ENCODE data around the gene RIMBP2.

RIMBP2 gene

DNA sequence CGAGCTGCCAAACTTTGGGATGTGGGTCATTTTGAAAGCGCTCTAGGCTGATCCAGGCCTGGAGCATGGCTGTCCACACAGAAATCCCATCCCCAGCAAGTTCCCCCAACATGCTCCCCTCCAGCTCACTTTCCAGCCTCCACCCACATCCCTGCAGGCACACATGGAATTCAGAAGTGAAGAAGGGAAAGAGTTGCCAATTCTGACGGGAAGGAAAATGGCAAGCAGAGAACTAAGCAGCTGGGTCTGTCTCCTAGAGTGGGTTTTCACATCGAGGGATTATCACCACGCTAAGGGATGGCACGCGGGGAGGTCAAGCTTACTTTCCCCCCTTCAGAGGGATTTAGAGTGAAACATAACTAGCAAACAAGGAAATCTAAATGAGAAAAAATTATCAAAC is 142.3 kb downstream of the RIMBP2 start:
- no peak overlapping the region for H3K9ac ChIP-seq (ENCODE audit: low read depth, low read length)
- H3K4me1 ChIP-seq (ENCODE audit: insufficient read depth, low read length): peaks cover 37% of the 10 kb centered on the region
- no peaks in the 10 kb centered on the region for H4K20me1 ChIP-seq (ENCODE audit: insufficient read depth, low read length)
- DNase-seq (no peak), ATAC-seq (ENCODE audit: insufficient read depth, low read depth) (no peak)
- H3K4me2 ChIP-seq (ENCODE audit: insufficient read depth, low read length): no peak overlapping the region
- no peaks in the 10 kb centered on the region for H3K9me3 ChIP-seq (ENCODE audit: insufficient read depth, low read length, severe bottlenecking)
- H3K36me3 ChIP-seq (ENCODE audit: insufficient read depth, low read length): no peaks in the 10 kb centered on the region
- H2AFZ ChIP-seq (ENCODE audit: low read depth, low read length): no peak overlapping the region
- peak overlapping the region; percentile 52 for H3K27ac ChIP-seq (ENCODE audit: low read length)
- no peak overlapping the region for H3K4me3 ChIP-seq (ENCODE audit: low read depth in 1 of 2, low read length in 2 of 2)
- H3K27me3 ChIP-seq (ENCODE audit: insufficient read depth, low read length, poor library complexity): no peaks in the 10 kb centered on the region
- TF ChIP-seq EZH2 (IDR thresholded peaks at IDR 0.05; ENCODE audit: borderline replicate concordance, low read depth, low read length, severe bottlenecking): no peak
- TF ChIP-seq, protein P1, sequence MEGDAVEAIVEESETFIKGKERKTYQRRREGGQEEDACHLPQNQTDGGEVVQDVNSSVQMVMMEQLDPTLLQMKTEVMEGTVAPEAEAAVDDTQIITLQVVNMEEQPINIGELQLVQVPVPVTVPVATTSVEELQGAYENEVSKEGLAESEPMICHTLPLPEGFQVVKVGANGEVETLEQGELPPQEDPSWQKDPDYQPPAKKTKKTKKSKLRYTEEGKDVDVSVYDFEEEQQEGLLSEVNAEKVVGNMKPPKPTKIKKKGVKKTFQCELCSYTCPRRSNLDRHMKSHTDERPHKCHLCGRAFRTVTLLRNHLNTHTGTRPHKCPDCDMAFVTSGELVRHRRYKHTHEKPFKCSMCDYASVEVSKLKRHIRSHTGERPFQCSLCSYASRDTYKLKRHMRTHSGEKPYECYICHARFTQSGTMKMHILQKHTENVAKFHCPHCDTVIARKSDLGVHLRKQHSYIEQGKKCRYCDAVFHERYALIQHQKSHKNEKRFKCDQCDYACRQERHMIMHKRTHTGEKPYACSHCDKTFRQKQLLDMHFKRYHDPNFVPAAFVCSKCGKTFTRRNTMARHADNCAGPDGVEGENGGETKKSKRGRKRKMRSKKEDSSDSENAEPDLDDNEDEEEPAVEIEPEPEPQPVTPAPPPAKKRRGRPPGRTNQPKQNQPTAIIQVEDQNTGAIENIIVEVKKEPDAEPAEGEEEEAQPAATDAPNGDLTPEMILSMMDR (IDR thresholded peaks at IDR 0.05; ENCODE audit: borderline replicate concordance, extremely low read depth, low read length, poor library complexity, severe bottlenecking): no peak
- H3K79me2 ChIP-seq (ENCODE audit: insufficient read depth, low read length): no peaks in the 10 kb centered on the region

DNA sequence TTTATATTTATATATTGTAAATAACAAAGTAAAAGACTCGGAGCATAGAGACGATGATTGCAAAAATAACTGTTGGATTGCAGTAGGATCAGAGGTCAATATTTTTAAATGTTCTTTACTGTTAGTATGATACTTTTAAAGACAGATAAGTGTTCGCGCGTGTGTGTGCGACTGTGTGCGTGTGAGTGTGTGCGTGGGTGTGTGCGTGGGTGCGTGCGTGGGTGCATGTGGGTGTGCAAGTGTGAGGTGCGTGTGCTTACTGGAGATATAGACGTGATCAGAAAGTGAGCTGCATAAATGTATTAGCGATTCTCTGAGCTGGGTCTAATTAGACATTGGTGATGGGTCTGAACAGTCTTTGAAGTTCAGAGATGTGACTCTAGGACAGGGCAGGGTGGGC is 142.9 kb downstream of the RIMBP2 start:
- DNase-seq: no peak
- no peak overlapping the region for H2AFZ ChIP-seq (ENCODE audit: low read depth, low read length)
- no peaks in the 10 kb centered on the region for H3K79me2 ChIP-seq (ENCODE audit: insufficient read depth, low read length)
- H3K9ac ChIP-seq (ENCODE audit: low read depth, low read length): no peak overlapping the region
- peak overlapping the region; percentile 52 for H3K27ac ChIP-seq (ENCODE audit: low read length)
- no peak overlapping the region for H3K4me2 ChIP-seq (ENCODE audit: insufficient read depth, low read length)
- H3K36me3 ChIP-seq (ENCODE audit: insufficient read depth, low read length): no peaks in the 10 kb centered on the region
- H3K4me1 ChIP-seq (ENCODE audit: insufficient read depth, low read length): peaks cover 37% of the 10 kb centered on the region
- H3K27me3 ChIP-seq (ENCODE audit: insufficient read depth, low read length, poor library complexity): no peaks in the 10 kb centered on the region
- ATAC-seq (ENCODE audit: insufficient read depth, low read depth): no peak
- TF ChIP-seq, protein P1 (IDR thresholded peaks at IDR 0.05; ENCODE audit: borderline replicate concordance, extremely low read depth, low read length, poor library complexity, severe bottlenecking): no peak
- TF ChIP-seq EZH2 (IDR thresholded peaks at IDR 0.05; ENCODE audit: borderline replicate concordance, low read depth, low read length, severe bottlenecking): no peak
- no peaks in the 10 kb centered on the region for H3K9me3 ChIP-seq (ENCODE audit: insufficient read depth, low read length, severe bottlenecking)
- H4K20me1 ChIP-seq (ENCODE audit: insufficient read depth, low read length): no peaks in the 10 kb centered on the region
- no peak overlapping the region for H3K4me3 ChIP-seq (ENCODE audit: low read depth in 1 of 2, low read length in 2 of 2)

DNA sequence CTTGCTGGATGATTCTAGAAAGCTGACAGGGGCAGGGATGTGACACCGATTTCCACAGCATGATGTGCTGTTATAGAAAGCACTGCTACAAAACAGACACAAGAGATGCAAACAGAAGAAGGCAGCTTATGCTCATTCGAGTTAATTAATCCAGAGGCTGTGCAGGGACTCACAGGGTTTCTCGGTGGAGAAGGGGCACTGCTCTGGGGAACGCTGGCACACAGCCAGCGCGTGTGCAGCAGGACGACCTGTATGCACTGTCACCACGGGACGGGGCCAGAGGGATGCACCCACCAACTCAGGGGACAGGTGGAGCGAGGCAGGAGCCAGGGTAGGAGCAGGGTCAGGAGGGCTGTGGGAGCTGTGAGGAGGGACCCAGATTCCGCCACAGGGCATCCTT is 143.5 kb downstream of the RIMBP2 start:
- Histone ChIP-seq H3K36me3 (ENCODE audit: insufficient read depth, low read length) (no peaks in the 10 kb centered on the region), H2AFZ (ENCODE audit: low read depth, low read length) (no peak overlapping the region), H3K4me2 (ENCODE audit: insufficient read depth, low read length) (no peak overlapping the region), H3K4me1 (ENCODE audit: insufficient read depth, low read length) (peaks cover 35% of the 10 kb centered on the region), H3K4me3 (ENCODE audit: low read depth in 1 of 2, low read length in 2 of 2) (no peak overlapping the region), H3K9ac (ENCODE audit: low read depth, low read length) (no peak overlapping the region), H3K79me2 (ENCODE audit: insufficient read depth, low read length) (no peaks in the 10 kb centered on the region), H3K9me3 (ENCODE audit: insufficient read depth, low read length, severe bottlenecking) (no peaks in the 10 kb centered on the region), H3K27me3 (ENCODE audit: insufficient read depth, low read length, poor library complexity) (no peaks in the 10 kb centered on the region), H4K20me1 (ENCODE audit: insufficient read depth, low read length) (no peaks in the 10 kb centered on the region), H3K27ac (ENCODE audit: low read length) (0 out of 2 replicates have a peak overlapping the region, but pooled peaks have one; percentile 12)
- TF ChIP-seq, protein P1 (IDR thresholded peaks at IDR 0.05; ENCODE audit: borderline replicate concordance, extremely low read depth, low read length, poor library complexity, severe bottlenecking): no peak
- TF ChIP-seq EZH2 (IDR thresholded peaks at IDR 0.05; ENCODE audit: borderline replicate concordance, low read depth, low read length, severe bottlenecking): no peak
- DNase-seq (no peak), ATAC-seq (ENCODE audit: insufficient read depth, low read depth) (no peak)

DNA sequence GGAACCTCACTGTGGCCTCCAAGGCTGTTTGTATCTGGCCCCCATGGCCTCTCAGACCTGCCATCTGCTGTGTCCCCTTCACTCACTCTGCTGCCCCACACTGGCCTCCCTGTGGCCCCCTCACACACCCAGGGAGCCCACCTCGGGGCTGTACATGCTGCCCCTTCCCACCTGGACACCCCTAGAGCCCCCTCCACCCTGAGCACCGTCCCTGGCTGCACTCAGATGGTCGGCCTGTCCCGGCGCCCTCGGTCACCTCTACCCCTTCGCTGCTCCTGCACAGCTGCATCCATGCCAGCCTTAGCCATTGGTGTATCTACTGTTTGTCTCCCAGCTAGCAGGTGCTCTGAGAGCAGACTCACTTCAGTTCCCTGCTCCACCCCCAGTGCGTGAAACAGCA is 144.4 kb downstream of the RIMBP2 start:
- Histone ChIP-seq H3K36me3 (ENCODE audit: insufficient read depth, low read length) (no peaks in the 10 kb centered on the region), H3K27me3 (ENCODE audit: insufficient read depth, low read length, poor library complexity) (no peaks in the 10 kb centered on the region), H3K9ac (ENCODE audit: low read depth, low read length) (no peak overlapping the region), H3K4me1 (ENCODE audit: insufficient read depth, low read length) (peaks cover 34% of the 10 kb centered on the region), H3K4me3 (ENCODE audit: low read depth in 1 of 2, low read length in 2 of 2) (no peak overlapping the region), H3K9me3 (ENCODE audit: insufficient read depth, low read length, severe bottlenecking) (no peaks in the 10 kb centered on the region), H3K79me2 (ENCODE audit: insufficient read depth, low read length) (no peaks in the 10 kb centered on the region), H4K20me1 (ENCODE audit: insufficient read depth, low read length) (no peaks in the 10 kb centered on the region), H2AFZ (ENCODE audit: low read depth, low read length) (no peak overlapping the region), H3K27ac (ENCODE audit: low read length) (peak overlapping the region; percentile 58), H3K4me2 (ENCODE audit: insufficient read depth, low read length) (no peak overlapping the region)
- ATAC-seq (ENCODE audit: insufficient read depth, low read depth): no peak
- TF ChIP-seq EZH2 (IDR thresholded peaks at IDR 0.05; ENCODE audit: borderline replicate concordance, low read depth, low read length, severe bottlenecking): no peak
- TF ChIP-seq, protein P1 (IDR thresholded peaks at IDR 0.05; ENCODE audit: borderline replicate concordance, extremely low read depth, low read length, poor library complexity, severe bottlenecking): no peak
- DNase-seq: no peak
